ENCODE data around the gene PLCB2. TPM values are rescaled to one million over a fixed set of nuclear protein-coding genes. Genes with fewer than 3 reads are reported as not detected.

The PLCB2 gene
- total RNA-seq, 1 experiment from 2014 or later: 7.4 TPM

DNA sequence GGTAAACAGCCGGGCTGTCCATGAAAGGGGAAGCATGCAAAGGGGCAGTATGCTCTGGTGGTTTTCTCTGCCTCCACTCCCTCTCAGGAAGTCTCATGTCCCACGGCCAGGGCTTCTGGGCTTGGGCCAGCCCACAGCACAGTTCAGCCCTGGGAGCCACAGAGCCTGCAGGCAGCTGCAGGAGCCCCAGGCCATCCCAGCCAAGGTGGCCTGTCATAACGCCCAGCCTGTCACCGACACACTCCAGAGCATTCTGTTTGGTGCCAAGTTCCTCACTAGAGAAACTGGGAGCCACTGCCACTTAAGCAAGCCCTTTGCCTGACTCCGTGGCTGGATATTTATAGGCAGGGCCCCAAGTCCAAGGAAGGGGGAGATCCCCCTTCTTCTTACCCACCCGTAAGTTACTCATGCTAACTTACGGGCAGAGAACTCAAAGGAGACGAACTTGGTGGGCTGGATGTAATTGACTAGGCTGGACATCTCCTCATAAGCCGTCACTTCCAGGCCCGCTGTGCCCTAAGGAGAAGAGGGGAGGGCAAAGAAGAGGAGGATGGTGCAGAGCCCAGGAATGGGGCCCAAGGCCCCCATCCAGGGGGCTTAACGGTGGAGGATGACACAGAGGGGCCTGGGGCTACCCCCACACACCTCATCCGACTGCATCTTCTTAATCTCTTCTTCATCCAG, 11.7 kb downstream of the PLCB2 start:
- WGBS (ENCODE audit: extremely low coverage, insufficient read length, low lambda C conversion rate): no CpG with 5 or more reads among the region's 12 CpGs
- peaks cover 66% of the 10 kb centered on the region for H3K27me3 Mint-ChIP-seq (ENCODE audit: low read depth)
- H3K9me3 Mint-ChIP-seq: peaks cover 15% of the 10 kb centered on the region in 2 experiments

More for the DNA sequence above, 11.7 kb downstream of the PLCB2 start:
- Histone ChIP-seq H3K4me2 (ENCODE audit: insufficient read depth, insufficient read length, low read length) (no peak overlapping the region), H4K5ac (ENCODE audit: insufficient read length, low read depth, low read length) (no peak overlapping the region), H3K56ac (ENCODE audit: insufficient read length, low read depth, low read length) (no peak overlapping the region), H2BK5ac (ENCODE audit: insufficient read length, low read length) (no peak overlapping the region), H4K20me1 (ENCODE audit: control insufficient read depth, insufficient read depth, insufficient read length) (no peaks in the 10 kb centered on the region), H2AFZ (ENCODE audit: low read length) (no peak overlapping the region), H3K9ac (ENCODE audit: extremely low read depth, insufficient read length, low read length) (no peak overlapping the region), H2AK5ac (ENCODE audit: insufficient read length, low read length) (no peak overlapping the region), H3K14ac (ENCODE audit: insufficient read depth, low read length) (no peak overlapping the region; the same call in 1 of the 2 replicates), H3K27me3 (ENCODE audit: insufficient read depth, low read length) (peaks cover 13% of the 10 kb centered on the region; the same call in 1 of the 2 replicates), H4K91ac (ENCODE audit: insufficient read length, low read depth, low read length) (no peak overlapping the region), H2BK120ac (ENCODE audit: low read depth, low read length, poor library complexity, severe bottlenecking) (no peak overlapping the region), H3K23ac (ENCODE audit: insufficient read length, low read depth, low read length) (no peak overlapping the region), H3K9me3 (ENCODE audit: control insufficient read depth, low read depth, low read length) (no peaks in the 10 kb centered on the region), H3K79me2 (ENCODE audit: insufficient read depth, low read length) (no peaks in the 10 kb centered on the region), H3K4ac (ENCODE audit: low read depth, low read length) (no peak overlapping the region), H3K4me1 (ENCODE audit: insufficient read depth, low read length) (no peaks in the 10 kb centered on the region; the same call in 1 of the 2 replicates), H3T11ph (ENCODE audit: low read length) (no peak overlapping the region), H4K8ac (replicated peaks; ENCODE audit: insufficient read length, low read depth, low read length) (no peak overlapping the region), H3K23me2 (ENCODE audit: insufficient read length, low read depth, low read length, poor library complexity, severe bottlenecking) (peaks cover 6% of the 10 kb centered on the region), H2BK20ac (ENCODE audit: low read depth, low read length, poor library complexity, severe bottlenecking) (no peak overlapping the region), H2BK12ac (ENCODE audit: insufficient read length, low read depth, low read length) (no peak overlapping the region), H2BK15ac (ENCODE audit: low read depth, low read length) (no peak overlapping the region), H3K18ac (ENCODE audit: insufficient read length, low read depth, low read length) (no peak overlapping the region), H3K79me1 (ENCODE audit: insufficient read depth, low read depth, low read length, poor library complexity, severe bottlenecking) (no peaks in the 10 kb centered on the region), H3K27ac (ENCODE audit: insufficient read length, low read depth, low read length) (no peak overlapping the region)
- Mint-ChIP-seq H3K36me3 (ENCODE audit: insufficient read depth in 1 of 3, low read depth in 3 of 3) (peaks cover 2 to 16% (median 5%) of the 10 kb centered on the region in 3 experiments; a peak in 5 of 7 replicates), H3K4me1 (peaks cover 10 to 26% of the 10 kb centered on the region in 2 experiments), H3K27ac (no peak overlapping the region), H3K4me3 (0 out of 5 replicates have a peak overlapping the region, but pooled peaks of 1 of the 2 experiments have one; percentile 32)
- DNase-seq: no peak
- TF ChIP-seq, protein P1, sequence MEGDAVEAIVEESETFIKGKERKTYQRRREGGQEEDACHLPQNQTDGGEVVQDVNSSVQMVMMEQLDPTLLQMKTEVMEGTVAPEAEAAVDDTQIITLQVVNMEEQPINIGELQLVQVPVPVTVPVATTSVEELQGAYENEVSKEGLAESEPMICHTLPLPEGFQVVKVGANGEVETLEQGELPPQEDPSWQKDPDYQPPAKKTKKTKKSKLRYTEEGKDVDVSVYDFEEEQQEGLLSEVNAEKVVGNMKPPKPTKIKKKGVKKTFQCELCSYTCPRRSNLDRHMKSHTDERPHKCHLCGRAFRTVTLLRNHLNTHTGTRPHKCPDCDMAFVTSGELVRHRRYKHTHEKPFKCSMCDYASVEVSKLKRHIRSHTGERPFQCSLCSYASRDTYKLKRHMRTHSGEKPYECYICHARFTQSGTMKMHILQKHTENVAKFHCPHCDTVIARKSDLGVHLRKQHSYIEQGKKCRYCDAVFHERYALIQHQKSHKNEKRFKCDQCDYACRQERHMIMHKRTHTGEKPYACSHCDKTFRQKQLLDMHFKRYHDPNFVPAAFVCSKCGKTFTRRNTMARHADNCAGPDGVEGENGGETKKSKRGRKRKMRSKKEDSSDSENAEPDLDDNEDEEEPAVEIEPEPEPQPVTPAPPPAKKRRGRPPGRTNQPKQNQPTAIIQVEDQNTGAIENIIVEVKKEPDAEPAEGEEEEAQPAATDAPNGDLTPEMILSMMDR (conservative IDR thresholded peaks at IDR 0.05): no peak

All from H9 (cell line).